ENCODE results near the gene MOB3B. TPM values are rescaled to one million over a fixed set of nuclear protein-coding genes. Genes with fewer than 3 reads are reported as not detected.

MOB3B gene
- total RNA-seq, 2 donors from 2014 or later: 4.3 to 6.0 TPM

- H3K4me1 ChIP-seq: peaks cover 15% of the 10 kb centered on the region
- H3K36me3 ChIP-seq (replicated peaks in 1 of 2; ENCODE audit: insufficient read depth in 1 of 2, low read depth in 2 of 2): no peaks in the 10 kb centered on the region
- no peak for TF ChIP-seq CTCF (IDR thresholded peaks at IDR 0.05)
- no peak for TF ChIP-seq POLR2A (IDR thresholded peaks at IDR 0.05)
- no peak overlapping the region for H3K4me3 ChIP-seq
- ATAC-seq (no peak), DNase-seq (no peak)
- 38 to 46% methylated on average over 5 of the region's 5 CpGs for WGBS, 2 donors
- H3K9me3 ChIP-seq: no peaks in the 10 kb centered on the region
- no peaks in the 10 kb centered on the region for H3K27me3 ChIP-seq
- H3K27ac ChIP-seq: no peak overlapping the region
- intact Hi-C loops (cut with DNase I): no loop called here
Measured at GRCh38 chr9:27348785-27349697, 180.6 kb downstream of the MOB3B start.

DNA sequence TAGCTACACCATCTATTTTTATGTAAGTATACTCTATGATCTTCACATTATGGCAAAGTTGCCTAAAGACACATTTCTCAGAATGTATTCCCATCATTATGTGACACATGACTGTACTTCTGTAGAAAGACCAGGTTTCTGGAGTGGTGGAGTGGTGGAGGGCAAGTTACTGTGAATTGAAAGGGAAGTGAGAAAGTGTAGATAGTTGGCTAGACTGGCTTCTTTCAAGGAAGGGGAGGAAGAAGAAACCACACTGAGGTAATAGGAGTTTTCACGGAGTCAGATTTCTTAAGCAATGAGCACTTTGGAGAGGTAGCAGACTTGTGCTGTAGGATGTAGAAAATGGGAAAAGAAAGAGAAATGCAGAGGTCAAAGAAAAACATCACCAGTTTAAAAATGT is 181.7 kb downstream of the MOB3B start:
- no peak overlapping the region for H3K4me3 ChIP-seq
- ATAC-seq (no peak), DNase-seq (no peak)
- 85 to 89% methylated on average over 1 of the region's 1 CpG for WGBS, 2 donors
- intact Hi-C loops (cut with DNase I): no loop called here
- H3K9me3 ChIP-seq: no peaks in the 10 kb centered on the region
- no peaks in the 10 kb centered on the region for H3K36me3 ChIP-seq (replicated peaks in 1 of 2; ENCODE audit: insufficient read depth in 1 of 2, low read depth in 2 of 2)
- H3K27ac ChIP-seq: no peak overlapping the region
- H3K27me3 ChIP-seq: no peaks in the 10 kb centered on the region
- TF ChIP-seq POLR2A (IDR thresholded peaks at IDR 0.05) (no peak), CTCF (IDR thresholded peaks at IDR 0.05) (no peak)
- H3K4me1 ChIP-seq: peaks cover 11% of the 10 kb centered on the region

DNA sequence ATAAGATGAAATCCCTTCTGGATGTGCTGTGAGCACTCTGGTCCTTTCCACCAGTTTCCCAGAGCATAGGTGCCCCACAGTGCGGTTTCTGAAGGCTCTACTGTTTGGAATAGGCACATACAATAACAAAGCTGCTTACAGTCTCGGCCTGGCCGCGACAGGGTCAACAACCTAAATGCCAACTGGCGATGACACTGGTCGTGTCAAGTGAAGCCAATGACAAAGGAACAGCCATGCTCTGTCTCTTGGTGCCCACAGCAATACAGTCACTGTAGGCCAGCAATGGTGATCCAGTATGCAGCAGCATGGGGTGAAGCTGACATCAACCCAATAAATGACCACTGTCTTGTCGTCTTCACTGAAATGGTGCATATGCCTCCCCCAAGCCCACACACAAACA is 184.8 kb downstream of the MOB3B start:
- no peak overlapping the region for H3K4me3 ChIP-seq
- peaks cover 21% of the 10 kb centered on the region for H3K4me1 ChIP-seq
- no peaks in the 10 kb centered on the region for H3K36me3 ChIP-seq (replicated peaks in 1 of 2; ENCODE audit: insufficient read depth in 1 of 2, low read depth in 2 of 2)
- ATAC-seq (no peak), DNase-seq (no peak)
- 98 to 99% methylated on average over 7 of the region's 7 CpGs for WGBS, 2 donors
- intact Hi-C loops (cut with DNase I): no loop called here
- H3K27ac ChIP-seq: no peak overlapping the region
- TF ChIP-seq POLR2A (IDR thresholded peaks at IDR 0.05) (no peak), CTCF (IDR thresholded peaks at IDR 0.05) (no peak)
- no peaks in the 10 kb centered on the region for H3K9me3 ChIP-seq
- H3K27me3 ChIP-seq: no peaks in the 10 kb centered on the region

DNA sequence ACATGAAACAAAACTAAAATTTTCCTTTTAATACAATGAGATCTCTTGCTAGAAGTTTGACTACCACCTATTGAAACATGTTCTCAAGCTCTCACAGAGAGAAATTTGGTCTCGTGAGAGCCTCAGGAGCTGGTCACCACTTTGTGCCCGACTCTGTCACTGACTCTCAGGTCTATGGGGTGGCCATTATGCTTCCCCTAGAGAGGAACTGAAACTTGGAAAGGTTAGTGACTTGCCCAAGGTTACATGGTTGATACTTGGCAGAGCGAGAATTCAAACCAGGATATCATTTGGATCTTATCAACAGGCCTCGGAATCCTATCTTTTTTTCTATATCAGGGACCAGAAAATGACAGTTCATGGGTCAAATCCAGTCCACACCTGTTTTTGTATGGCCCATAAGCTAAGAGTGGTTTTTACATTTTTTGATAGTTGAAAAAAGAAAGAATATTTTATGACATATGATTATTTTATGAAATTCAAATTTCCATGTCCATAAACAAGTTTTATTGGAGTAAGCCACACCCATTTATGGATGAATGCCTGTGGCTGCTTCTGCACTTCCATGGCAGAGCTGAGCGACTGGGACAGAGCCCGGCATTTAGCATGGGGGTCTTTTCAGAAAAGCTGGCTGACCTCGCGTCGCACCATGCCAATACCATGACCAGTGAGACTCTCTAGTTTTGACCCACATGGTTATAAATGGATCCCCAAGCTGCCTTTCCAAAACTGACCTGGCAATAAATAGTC is 187.9 kb downstream of the MOB3B start:
- no peak overlapping the region for H3K27ac ChIP-seq
- ATAC-seq: no peak
- peaks cover 19% of the 10 kb centered on the region for H3K4me1 ChIP-seq
- no peak overlapping the region for H3K4me3 ChIP-seq
- 74 to 81% methylated on average over 9 of the region's 9 CpGs for WGBS, 2 donors
- H3K9me3 ChIP-seq: no peaks in the 10 kb centered on the region
- TF ChIP-seq POLR2A (IDR thresholded peaks at IDR 0.05) (no peak), CTCF (IDR thresholded peaks at IDR 0.05) (no peak)
- DNase-seq: no peak
- intact Hi-C loops (cut with DNase I): no loop called here
- H3K27me3 ChIP-seq: no peaks in the 10 kb centered on the region
- no peaks in the 10 kb centered on the region for H3K36me3 ChIP-seq (replicated peaks in 1 of 2; ENCODE audit: insufficient read depth in 1 of 2, low read depth in 2 of 2)
